Osteoblast (primary cell): ENCODE measurements around the gene SMIM24. TPM values are rescaled to one million over a fixed set of nuclear protein-coding genes. Genes with fewer than 3 reads are reported as not detected.

Experiments
- DNase-seq: peaks from one replicate; pipeline ENCODE4 v3.0.0; 2011; ENCODE audit warnings: low spot score, mixed read lengths; ENCODE audit not compliant: insufficient read length; ENCODE audit errors: missing footprints
- H2AFZ ChIP-seq: 2 replicates; pipeline ENCODE4 v1.6.0; 2011; ENCODE audit warnings: mild to moderate bottlenecking, low read length
- H3K27ac ChIP-seq: 2 replicates; pipeline ENCODE4 v1.5.1; 2011; ENCODE audit warnings: mild to moderate bottlenecking, low read depth, low read length, moderate library complexity
- H3K27me3 ChIP-seq: 2 replicates; pipeline ENCODE4 v1.6.0; 2012; ENCODE audit warnings: mild to moderate bottlenecking, control low read depth, inconsistent platforms, low read length, moderate library complexity; ENCODE audit not compliant: insufficient read depth
- H3K36me3 ChIP-seq: 2 replicates; pipeline ENCODE4 v1.5.1; 2011; ENCODE audit warnings: mild to moderate bottlenecking, low read length, control low read depth, moderate library complexity; ENCODE audit not compliant: insufficient read depth
- H3K4me1 ChIP-seq: 2 replicates; pipeline ENCODE4 v1.5.1; 2011; ENCODE audit warnings: mild to moderate bottlenecking, low read length, control low read depth, moderate library complexity; ENCODE audit not compliant: insufficient read depth
- H3K4me2 ChIP-seq: 2 replicates; pipeline ENCODE4 v1.6.0; 2011; ENCODE audit warnings: mild to moderate bottlenecking, low read length; ENCODE audit not compliant: insufficient read depth
- H3K4me3 ChIP-seq: fragments of 200-600 bp; sonication (generic); 3 replicates; pipeline ENCODE4 v1.5.1; 2012; ENCODE audit warnings: mild to moderate bottlenecking, low read length, inconsistent platforms; ENCODE audit not compliant: insufficient read depth
- H3K79me2 ChIP-seq: 2 replicates; pipeline ENCODE4 v1.6.0; 2012; ENCODE audit warnings: mild to moderate bottlenecking, low read length, control low read depth, inconsistent platforms; ENCODE audit not compliant: insufficient read depth
- H3K9me3 ChIP-seq: 2 replicates; pipeline ENCODE4 v1.5.1; 2011; ENCODE audit warnings: low read depth, low read length, control low read depth
- H4K20me1 ChIP-seq: 2 replicates; pipeline ENCODE4 v1.6.0; 2012; ENCODE audit warnings: mild to moderate bottlenecking, low read length, control low read depth; ENCODE audit not compliant: insufficient read depth
- total RNA-seq: library from RNA; depleted of rRNA; stranded (reverse); fragments of >200 nt; gene quantifications from 2 replicates; pipeline ENCODE4 v1.2.3, GENCODE V29; 2012
- TF ChIP-seq, protein P1 (sequence below): IDR thresholded peaks from 2 replicates; pipeline ENCODE4 v1.5.1; 2011; ENCODE audit warnings: mild to moderate bottlenecking, low read depth, low read length, moderate library complexity; ENCODE audit errors: extremely low read depth

Gene SMIM24
- total RNA-seq, 1 donor, result not detected

DNA sequence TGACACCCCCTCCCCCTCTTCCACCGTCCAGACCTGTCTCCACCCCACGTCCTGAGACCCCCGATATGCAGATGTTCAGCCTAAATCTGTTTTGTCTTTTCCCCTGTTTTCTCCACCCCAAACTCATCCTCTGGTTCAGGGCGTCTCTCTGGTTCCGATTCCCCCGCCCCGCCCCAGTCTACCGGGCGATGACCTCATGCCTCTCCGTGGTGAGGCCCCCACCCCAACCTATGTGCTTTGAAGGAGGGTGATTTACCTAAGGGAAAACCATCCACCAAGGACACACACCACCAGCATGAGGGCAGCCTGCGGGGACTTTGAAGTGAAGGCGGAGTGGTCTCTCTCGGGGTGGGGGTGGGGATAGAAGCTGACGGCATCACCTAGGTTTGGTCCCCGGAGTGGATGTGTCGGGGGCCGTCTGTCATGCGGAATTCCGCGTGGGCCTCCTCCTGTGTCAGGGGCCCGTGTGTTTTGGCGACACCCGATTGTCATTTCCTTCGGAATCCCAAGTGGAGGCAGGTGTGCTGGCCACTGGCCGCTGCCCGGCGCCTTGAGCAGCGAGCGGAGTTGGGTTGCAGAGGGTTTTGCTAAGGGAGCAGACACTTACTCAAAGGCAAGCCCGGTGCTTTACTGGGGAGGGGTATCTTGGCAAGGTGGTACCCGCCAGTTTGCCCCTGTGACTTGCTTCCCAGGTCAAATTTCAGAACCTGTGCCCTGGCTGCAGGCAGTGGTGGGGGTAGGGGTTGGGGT lies 27.2 kb upstream of the SMIM24 start:
- H2AFZ ChIP-seq, result no peak overlapping the region
- peak overlapping the region; percentile 74 for H3K27ac ChIP-seq
- no peak for DNase-seq
- peak overlapping the region; percentile 99 for H3K4me3 ChIP-seq
- peak overlapping the region; percentile 98 for H3K4me2 ChIP-seq
- no peaks in the 10 kb centered on the region for H3K27me3 ChIP-seq
- H3K9me3 ChIP-seq, result no peaks in the 10 kb centered on the region
- H4K20me1 ChIP-seq, result peaks cover 45% of the 10 kb centered on the region
- peaks cover 64% of the 10 kb centered on the region for H3K79me2 ChIP-seq
- TF ChIP-seq, protein P1, sequence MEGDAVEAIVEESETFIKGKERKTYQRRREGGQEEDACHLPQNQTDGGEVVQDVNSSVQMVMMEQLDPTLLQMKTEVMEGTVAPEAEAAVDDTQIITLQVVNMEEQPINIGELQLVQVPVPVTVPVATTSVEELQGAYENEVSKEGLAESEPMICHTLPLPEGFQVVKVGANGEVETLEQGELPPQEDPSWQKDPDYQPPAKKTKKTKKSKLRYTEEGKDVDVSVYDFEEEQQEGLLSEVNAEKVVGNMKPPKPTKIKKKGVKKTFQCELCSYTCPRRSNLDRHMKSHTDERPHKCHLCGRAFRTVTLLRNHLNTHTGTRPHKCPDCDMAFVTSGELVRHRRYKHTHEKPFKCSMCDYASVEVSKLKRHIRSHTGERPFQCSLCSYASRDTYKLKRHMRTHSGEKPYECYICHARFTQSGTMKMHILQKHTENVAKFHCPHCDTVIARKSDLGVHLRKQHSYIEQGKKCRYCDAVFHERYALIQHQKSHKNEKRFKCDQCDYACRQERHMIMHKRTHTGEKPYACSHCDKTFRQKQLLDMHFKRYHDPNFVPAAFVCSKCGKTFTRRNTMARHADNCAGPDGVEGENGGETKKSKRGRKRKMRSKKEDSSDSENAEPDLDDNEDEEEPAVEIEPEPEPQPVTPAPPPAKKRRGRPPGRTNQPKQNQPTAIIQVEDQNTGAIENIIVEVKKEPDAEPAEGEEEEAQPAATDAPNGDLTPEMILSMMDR, result no peak
- H3K36me3 ChIP-seq, result peaks cover 14% of the 10 kb centered on the region
- peaks cover 21% of the 10 kb centered on the region for H3K4me1 ChIP-seq

DNA sequence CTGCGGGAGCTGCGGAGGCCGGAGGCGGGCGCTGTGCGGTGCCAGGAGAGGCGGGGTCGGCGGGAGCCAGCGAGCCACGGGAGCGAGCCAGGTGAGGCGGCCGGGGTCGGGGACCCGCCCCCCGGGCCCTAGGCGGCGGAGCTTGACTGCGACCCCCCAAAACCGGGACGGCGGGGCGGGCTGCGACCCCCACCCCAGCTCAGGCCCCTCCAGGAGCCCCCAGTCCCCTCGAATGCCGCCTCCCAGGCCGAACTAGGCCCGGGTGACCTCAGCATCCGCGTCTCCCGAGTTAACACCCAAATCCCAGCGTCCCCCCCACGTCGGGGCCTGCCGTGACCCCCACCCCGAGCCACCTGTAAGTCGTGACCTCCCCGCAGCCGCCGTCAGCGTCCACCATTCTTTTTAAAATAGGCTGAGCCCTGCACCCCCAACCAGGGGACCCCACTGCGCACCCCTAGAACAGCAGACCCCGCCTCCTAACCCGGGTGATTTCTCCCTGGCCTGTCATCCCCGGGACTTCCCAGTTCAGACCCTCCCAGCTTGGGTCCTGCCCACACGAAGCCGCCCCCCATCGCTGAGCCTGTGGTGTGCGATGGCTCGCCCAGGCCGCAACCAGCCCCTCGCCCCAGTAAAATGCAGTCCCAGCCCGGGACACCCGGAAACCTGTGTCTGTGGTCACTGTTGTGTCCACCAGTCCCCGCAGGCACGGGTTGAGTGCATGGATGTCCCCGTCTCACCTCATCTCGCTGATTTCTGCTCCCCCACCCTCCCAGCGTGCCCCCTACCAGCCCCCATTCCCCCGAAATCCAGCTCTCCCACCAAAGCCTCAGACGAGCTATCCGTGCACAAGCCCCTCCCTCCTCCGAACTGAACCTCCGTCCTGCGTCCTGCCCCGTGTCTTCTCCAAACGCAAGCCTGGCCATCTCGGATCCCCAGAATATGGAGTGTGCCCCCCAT lies 26.3 kb upstream of the SMIM24 start:
- Histone ChIP-seq H3K4me2 (peak overlapping the region; percentile 98), H3K79me2 (peaks cover 55% of the 10 kb centered on the region), H3K27ac (peak overlapping the region; percentile 74), H3K9me3 (no peaks in the 10 kb centered on the region), H4K20me1 (peaks cover 36% of the 10 kb centered on the region), H3K36me3 (peaks cover 14% of the 10 kb centered on the region), H2AFZ (peak overlapping the region; percentile 59), H3K4me3 (peak overlapping the region; percentile 99), H3K27me3 (no peaks in the 10 kb centered on the region), H3K4me1 (peaks cover 21% of the 10 kb centered on the region)
- DNase-seq, result peak; percentile 93
- TF ChIP-seq, protein P1, result no peak

DNA sequence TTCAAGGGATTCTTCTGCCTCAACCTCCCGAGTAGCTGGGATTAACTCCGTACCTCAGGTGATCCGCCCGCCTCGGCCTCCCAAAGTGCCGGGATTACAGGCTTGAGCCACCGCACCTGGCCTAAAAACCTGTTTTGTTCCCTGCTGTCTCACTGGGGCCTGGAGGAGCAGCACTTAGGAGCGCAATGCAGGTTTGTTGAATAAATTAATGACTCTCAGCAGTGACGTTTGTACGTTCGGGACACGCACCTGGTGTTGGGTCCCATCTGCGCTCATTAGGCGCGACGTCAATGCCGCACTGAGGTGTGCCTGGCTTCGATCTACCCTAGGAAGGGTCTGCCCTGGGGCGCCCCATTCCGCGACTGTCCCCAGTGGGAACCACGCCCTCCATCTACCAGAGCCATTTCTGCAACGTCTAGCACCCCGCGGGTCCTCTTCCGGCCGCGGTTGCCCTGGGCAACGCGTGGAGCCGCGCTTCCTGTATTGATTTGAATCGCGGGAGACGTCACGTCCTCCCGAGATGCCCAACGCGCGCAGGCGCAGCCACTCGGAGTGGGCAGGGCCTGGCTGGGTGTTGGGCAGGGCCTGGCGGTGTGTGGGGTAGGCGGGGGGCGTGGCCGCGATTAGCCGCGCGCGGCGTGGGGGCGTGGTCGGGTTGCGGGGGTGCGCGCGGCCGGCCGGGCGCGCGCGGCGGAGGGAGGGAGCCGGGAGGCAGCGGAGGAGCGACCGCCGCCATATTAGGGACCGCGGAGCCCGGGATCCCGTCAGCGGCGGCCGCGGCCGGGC lies 25.5 kb upstream of the SMIM24 start, which contains the start of gene FZR1:
Gene FZR1, plus strand, starts transcription at position 714 of the 786 bp plus-strand sequence. CDS start 16,679 bp downstream, outside the sequence.
- Histone ChIP-seq H3K9me3 (no peaks in the 10 kb centered on the region), H3K4me2 (peak within 1 kb of the TSS; percentile 98), H3K27me3 (no peaks in the 10 kb centered on the region), H2AFZ (peak within 1 kb of the TSS; percentile 100), H3K79me2 (peaks cover 46% of the 10 kb centered on the region), H4K20me1 (peaks cover 28% of the 10 kb centered on the region), H3K4me1 (peaks cover 24% of the 10 kb centered on the region), H3K36me3 (peaks cover 10% of the 10 kb centered on the region), H3K27ac (peak within 1 kb of the TSS; percentile 94), H3K4me3 (peak within 1 kb of the TSS; percentile 99)
- TF ChIP-seq, protein P1, result no peak
- DNase-seq, result peak; percentile 100
